HTERT RPE-1 (cell line): Measurements from ENCODE around the gene NR2C2.
"Not testable (repeated sequence)": the region's sequence is repeated elsewhere in the genome, so short reads cannot be mapped to it uniquely, and the experiment has no call there.

Source experiments
- in situ Hi-C: fragments of 300-500 bp; cut with MboI; formaldehyde crosslinking; loops from 4 replicates; pipeline ENCODE4 v1.14.3; 2020; ENCODE audit warnings: low sequenced_read_pairs

NR2C2 gene

GRCh38 chr3:14957153-14957552 lies 9.8 kb downstream of the NR2C2 start:
- in situ Hi-C loops: no loop called here

DNA sequence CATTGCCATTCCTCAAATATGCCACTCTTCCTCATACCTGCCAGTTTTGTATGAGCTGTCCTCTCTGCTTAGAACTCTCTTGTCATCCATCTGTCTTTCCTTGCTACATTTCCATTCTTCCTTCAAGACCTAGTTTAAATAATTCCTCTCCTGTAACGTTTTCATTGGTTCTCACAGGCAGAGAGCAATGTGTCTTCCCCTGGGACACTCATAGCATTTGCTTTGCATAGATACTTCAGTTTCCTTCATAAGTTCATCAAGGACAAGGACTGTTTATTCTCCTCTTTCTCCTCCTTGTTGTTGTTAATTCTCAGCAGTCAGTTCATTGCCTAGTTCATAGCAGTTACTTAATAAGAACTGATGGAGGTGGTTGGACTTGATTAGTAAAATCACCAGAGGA lies 10.5 kb downstream of the NR2C2 start:
- in situ Hi-C loops: no loop called here

GRCh38 chr3:14959359-14959943 lies 12.1 kb downstream of the NR2C2 start:
- in situ Hi-C loops: no loop called here

GRCh38 chr3:14962762-14963161 lies 15.4 kb downstream of the NR2C2 start:
- in situ Hi-C loops: no loop called here

DNA sequence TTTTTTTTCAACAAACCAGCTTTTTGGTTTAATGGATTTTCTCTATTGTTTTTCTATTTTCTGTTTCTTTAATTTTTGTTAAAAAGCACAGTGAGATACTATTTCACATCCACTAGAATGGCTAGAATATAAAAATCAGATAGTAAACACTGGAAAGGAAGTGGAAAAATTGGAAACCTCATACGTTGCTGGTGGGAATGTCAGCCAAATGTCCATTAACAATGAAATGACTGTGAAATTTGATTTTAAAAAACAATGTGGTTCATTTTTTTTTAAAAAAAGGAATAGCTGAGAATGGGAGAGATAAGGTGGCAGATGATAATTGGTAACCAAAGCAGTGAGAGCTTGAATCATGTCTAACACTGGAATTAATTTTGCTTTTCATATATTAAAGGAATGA lies 19.9 kb downstream of the NR2C2 start:
- in situ Hi-C loops: no loop called here

DNA sequence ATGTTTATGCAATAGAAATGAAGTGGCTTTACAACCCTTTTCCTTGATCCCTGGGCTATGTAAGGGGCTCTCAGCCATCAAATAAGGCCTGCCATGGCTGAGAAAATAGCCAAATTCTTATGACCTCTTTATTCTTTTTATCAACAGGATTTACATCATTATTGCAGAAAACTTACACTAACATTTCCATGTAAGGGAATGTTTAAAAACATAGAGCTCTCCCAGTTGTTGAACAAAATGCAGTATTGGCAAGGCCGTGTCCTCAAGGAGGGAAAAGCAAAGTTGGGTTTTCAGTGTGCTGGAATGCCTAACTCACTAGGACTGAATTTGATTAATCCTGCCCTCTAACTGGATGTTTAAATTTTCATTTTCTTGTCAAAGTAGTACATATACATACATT lies 22.3 kb downstream of the NR2C2 start:
- in situ Hi-C loops: no loop called here

DNA sequence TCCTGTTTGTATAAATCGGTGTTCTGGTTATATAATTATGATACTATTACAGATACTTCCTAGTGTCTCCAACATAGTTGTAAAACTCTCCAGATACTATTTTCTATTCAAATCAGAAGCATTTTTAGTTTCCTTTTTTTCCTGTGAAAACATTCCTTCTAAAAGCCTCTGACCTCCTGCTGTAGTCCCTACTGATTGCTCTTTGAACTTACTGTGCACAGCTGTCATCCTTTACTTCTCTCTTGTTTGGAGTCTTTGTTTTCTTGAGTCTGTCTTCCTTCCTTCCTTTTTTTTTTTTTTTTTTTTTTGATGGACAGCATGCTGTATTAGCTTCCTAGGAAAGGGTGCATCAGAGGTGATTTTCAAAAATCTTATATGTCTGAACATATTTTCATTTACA lies 28.9 kb downstream of the NR2C2 start:
- in situ Hi-C loops: no loop called here

GRCh38 chr3:14980689-14981088 lies 33.3 kb downstream of the NR2C2 start:
- in situ Hi-C loops: no loop called here

DNA sequence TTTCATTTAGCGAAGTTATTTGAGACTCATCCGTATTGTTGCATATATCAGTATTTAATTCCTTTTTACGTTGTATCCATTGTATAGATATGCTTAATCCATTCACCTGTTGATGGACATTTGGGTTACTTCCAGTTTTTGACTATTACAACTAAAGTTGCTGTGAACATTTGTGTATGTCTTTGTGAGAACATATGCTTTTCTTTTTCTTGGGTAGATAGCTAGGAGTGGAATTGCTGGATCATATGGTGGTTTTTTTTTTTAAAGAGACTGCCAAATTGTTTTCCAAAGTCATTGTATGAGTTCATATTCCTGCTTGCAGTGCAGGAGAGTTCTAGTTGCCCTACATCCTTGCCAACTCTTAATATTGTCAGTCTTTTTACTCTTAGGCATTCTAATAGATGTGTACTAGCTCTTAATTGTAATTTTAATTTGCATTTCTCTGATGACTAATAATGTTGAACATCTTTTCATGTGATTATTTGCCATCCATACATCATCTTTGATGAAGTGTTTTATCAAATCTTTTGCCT lies 37.3 kb downstream of the NR2C2 start:
- in situ Hi-C loops: no loop called here

GRCh38 chr3:14988988-14989394 lies 41.6 kb downstream of the NR2C2 start:
- in situ Hi-C loops: no loop called here

- in situ Hi-C loops: no loop called here
Measured at GRCh38 chr3:14989943-14990779, 42.8 kb downstream of the NR2C2 start.

- in situ Hi-C loops: no loop called here
Measured at GRCh38 chr3:14990780-14991148, 43.4 kb downstream of the NR2C2 start.

GRCh38 chr3:14991151-14991742 lies 43.9 kb downstream of the NR2C2 start:
- in situ Hi-C loops: no loop called here

DNA sequence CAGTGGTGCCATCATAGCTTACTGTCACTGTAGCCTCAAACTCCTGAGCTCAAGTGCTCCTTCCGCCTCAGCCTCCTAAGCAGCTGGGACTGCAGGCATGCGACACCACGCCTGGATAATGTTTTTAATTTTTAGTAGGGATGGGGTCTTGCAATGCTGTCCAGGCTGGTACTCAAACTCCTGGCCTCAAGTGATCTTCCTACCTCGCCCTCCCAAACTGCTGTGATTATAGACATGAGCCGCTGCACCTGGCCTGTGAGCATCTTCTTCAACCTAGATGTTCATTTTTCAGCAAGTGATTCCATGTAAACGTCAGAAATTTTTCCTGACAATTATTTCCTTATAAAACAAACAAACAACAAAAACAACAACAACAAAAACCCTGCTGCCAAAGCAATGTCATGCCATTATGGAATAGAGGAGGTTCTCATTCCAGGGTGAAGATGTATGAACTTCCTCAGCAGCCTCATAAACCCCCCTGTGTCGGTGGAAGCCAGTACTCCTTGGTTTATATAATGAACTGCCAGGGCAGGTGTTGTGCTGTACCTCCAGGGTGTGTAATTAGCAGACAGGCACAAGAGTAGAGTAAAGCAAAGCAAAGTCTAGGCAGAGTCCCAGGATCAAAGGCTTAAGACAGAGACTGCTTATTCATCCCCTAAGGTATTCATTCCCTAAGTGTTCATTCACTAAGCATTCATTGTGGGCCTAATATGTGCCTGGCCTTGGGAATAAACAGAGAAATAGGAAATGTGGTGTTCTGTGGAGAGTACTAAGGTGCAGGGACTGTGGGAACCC lies 44.6 kb downstream of the NR2C2 start:
- in situ Hi-C loops: no loop called here

GRCh38 chr3:14997941-14998340 lies 50.6 kb downstream of the NR2C2 start:
- in situ Hi-C loops: no loop called here

DNA sequence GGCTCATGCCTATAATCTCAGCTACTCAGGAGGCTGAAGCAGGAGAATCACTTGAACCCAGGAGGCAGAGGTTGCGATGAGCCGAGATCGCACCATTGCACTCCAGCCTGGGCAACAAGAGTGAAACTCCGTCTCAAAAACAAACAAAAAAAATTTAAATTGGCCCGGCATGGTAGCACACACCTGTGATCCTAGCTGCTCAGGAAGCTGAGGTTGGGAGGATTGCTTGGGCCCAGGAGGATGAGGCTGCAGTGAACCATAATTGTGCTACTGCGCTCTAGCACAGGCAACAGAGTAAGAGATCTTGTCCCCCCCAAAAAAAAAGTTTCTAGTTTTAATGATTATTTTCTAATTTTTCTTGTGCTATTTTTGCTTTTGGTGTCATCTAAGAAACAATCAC lies 51.8 kb downstream of the NR2C2 start:
- in situ Hi-C loops: not testable (repeated sequence)

GRCh38 chr3:15007681-15008141 lies 60.3 kb downstream of the NR2C2 start:
- in situ Hi-C loops: no loop called here

GRCh38 chr3:15009167-15009566 lies 61.8 kb downstream of the NR2C2 start:
- in situ Hi-C loops: no loop called here

- in situ Hi-C loops: no loop called here
Measured at GRCh38 chr3:15010664-15011063, 63.3 kb downstream of the NR2C2 start.

DNA sequence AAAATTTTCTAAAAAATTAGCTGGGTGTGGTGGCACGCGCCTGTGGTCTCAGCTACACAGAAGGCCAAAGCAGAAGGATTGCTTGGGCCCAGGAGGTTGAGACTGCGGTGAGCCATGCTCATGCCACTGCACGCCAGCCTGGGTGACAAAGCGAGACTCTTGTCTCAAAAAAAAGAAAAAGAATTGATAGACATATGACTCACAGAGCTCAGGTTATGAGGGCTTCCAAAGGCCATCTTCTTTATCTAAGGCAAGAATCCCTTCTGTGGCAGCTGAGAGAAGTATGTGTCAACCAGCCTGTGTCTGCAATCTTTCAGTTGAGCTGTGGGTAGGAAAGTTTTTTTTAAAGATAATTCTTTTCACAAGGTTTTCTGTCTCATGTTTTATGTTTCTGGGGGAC lies 63.8 kb downstream of the NR2C2 start:
- in situ Hi-C loops: no loop called here
